Lung (tissue), 12 donors: ENCODE measurements around the gene HMGB2. TPM values are rescaled to one million over a fixed set of nuclear protein-coding genes. Genes with fewer than 3 reads are reported as not detected.

Source experiments
- ATAC-seq: fragments of 200-7000 bp; cut with Tn5 transposase; one replicate; pipeline ENCODE4 v1.9.1; 2020; ENCODE audit warnings: moderate number of reproducible peaks; ENCODE audit not compliant: insufficient read depth, low FRiP score
- DNase-seq, 3 donors: peaks; one replicate each; pipeline ENCODE4 v3.0.0-alpha.2; 2013 to 2017
- H3K27ac ChIP-seq, 2 donors: one replicate each; pipeline ENCODE4 v1.5.1; 2013; ENCODE audit warnings: mild to moderate bottlenecking in 2 of 2, moderate library complexity in 2 of 2, control low read depth in 1 of 2, inconsistent platforms in 1 of 2, low read depth in 1 of 2, low read length in 1 of 2
- H3K27me3 ChIP-seq, 3 donors: one replicate each; pipeline ENCODE4 v1.5.1; 2013; ENCODE audit warnings: low read length in 2 of 3; ENCODE audit not compliant: control insufficient read depth in 3 of 3, insufficient read depth in 3 of 3
- H3K36me3 ChIP-seq, 4 donors: one replicate each; pipeline ENCODE4 v1.5.1; 2013; ENCODE audit warnings: low read length in 4 of 4, mild to moderate bottlenecking in 1 of 4, moderate library complexity in 1 of 4; ENCODE audit not compliant: control insufficient read depth in 4 of 4, insufficient read depth in 4 of 4
- H3K4me1 ChIP-seq, 5 donors: one replicate each; pipeline ENCODE4 v1.5.1; 2013; ENCODE audit warnings: low read length in 5 of 5, mild to moderate bottlenecking in 2 of 5, moderate library complexity in 1 of 5; ENCODE audit not compliant: control insufficient read depth in 5 of 5, insufficient read depth in 5 of 5
- H3K4me3 ChIP-seq: one replicate; pipeline ENCODE4 v1.5.1; 2013; ENCODE audit warnings: mild to moderate bottlenecking, control low read depth, moderate library complexity
- H3K9ac ChIP-seq, 2 donors: one replicate each; pipeline ENCODE4 v1.5.1; 2013; ENCODE audit warnings: low read length in 2 of 2, control low read depth in 1 of 2; ENCODE audit not compliant: insufficient read depth in 1 of 2
- H3K9me3 ChIP-seq, 4 donors: one replicate each; pipeline ENCODE4 v1.5.1; 2013; ENCODE audit warnings: low read length in 3 of 4, mild to moderate bottlenecking in 1 of 4, moderate library complexity in 1 of 4; ENCODE audit not compliant: control insufficient read depth in 4 of 4, insufficient read depth in 3 of 4
- WGBS, 2 donors: extraction: QIAGEN DNeasy Blood & Tissue Kit; methylation state at CpG; one replicate each; pipeline ENCODE4 v1.1.7; 2013; 5-methylcytosine and 5-hydroxymethylcytosine counted together
- polyA plus RNA-seq, 2 donors: library from polyadenylated mRNA; stranded (reverse); fragments of 200-250 nt; gene quantifications; one replicate each; pipeline ENCODE4 v1.2.1, GENCODE V29; 2013
- total RNA-seq, 2 donors: library from RNA; depleted of rRNA in 1 of 2; stranded (reverse); fragments of >200 nt in 1 of 2; gene quantifications; one replicate each; pipeline ENCODE4 v1.2.1, GENCODE V29; 2014 to 2021
- TF ChIP-seq, protein P1 (sequence below): IDR thresholded peaks from 2 replicates; pipeline ENCODE4 v1.5.1; 2012; ENCODE audit warnings: mild to moderate bottlenecking; ENCODE audit errors: control extremely low read depth, extremely low read depth
- donor health status: control.
- donor health status: control.
- donor health status: Bipolar disorder and iron deficiency.
- donor health status: healthy.
- donor health status: DM: yes; HTN: yes; CAD: no.

HMGB2 gene
- total and polyA plus RNA-seq, 4 donors, result 57.9 to 187 (median 105) TPM

DNA sequence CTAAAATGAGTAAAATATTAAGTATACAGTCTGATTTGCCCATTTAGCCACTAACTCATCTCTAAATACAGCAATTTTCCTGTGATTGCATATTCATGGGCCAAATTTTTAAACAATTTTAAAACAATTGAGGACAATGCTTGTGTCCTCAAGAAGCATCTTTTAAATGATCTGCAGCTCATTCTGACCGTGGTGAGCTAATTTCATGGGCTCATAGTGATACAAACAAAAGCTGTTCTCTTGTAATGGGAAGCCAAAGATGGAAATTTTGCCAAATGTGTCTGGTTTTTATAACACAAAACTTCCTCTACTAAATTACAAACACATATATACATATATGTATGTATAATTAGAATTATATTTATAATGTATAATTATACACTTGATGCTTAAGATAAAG, 39.7 kb downstream of the HMGB2 start:
- TF ChIP-seq, protein P1, sequence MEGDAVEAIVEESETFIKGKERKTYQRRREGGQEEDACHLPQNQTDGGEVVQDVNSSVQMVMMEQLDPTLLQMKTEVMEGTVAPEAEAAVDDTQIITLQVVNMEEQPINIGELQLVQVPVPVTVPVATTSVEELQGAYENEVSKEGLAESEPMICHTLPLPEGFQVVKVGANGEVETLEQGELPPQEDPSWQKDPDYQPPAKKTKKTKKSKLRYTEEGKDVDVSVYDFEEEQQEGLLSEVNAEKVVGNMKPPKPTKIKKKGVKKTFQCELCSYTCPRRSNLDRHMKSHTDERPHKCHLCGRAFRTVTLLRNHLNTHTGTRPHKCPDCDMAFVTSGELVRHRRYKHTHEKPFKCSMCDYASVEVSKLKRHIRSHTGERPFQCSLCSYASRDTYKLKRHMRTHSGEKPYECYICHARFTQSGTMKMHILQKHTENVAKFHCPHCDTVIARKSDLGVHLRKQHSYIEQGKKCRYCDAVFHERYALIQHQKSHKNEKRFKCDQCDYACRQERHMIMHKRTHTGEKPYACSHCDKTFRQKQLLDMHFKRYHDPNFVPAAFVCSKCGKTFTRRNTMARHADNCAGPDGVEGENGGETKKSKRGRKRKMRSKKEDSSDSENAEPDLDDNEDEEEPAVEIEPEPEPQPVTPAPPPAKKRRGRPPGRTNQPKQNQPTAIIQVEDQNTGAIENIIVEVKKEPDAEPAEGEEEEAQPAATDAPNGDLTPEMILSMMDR, result no peak
- Histone ChIP-seq H3K9me3 (peaks cover 0 to 3% (median 0%) of the 10 kb centered on the region in 4 donors), H3K9ac (no peak overlapping the region), H3K27me3 (no peaks in the 10 kb centered on the region), H3K27ac (no peak overlapping the region), H3K36me3 (peaks cover 0 to 8% (median 0%) of the 10 kb centered on the region in 4 donors), H3K4me3 (no peak overlapping the region), H3K4me1 (peaks cover 0 to 5% (median 0%) of the 10 kb centered on the region in 5 donors)
- 92 to 93% methylated on average over 1 of the region's 1 CpG for whole genome bisulfite sequencing, 2 donors
- ATAC-seq (no peak), DNase-seq (no peak)

DNA sequence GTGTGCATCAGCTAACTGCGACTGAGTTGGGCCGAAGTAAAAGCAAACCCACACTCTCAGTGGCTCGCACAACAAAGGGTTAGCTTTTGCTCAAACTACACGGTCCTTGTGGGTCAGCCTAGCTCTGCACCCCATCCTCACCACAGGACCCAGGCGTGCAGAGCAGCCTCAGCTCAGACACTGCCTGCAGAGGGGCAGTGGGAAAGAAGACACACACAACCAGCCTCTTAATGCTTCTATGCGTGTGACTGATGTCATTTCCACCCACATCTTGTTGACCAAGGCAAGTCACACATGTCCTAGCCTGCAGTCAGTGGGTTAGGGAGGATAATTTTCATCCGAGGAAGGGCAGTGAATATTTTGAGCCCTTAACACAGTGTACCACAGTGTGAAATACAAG, 40.5 kb downstream of the HMGB2 start:
- TF ChIP-seq, protein P1, result no peak
- 90 to 91% methylated on average over 7 of the region's 7 CpGs for WGBS, 2 donors
- Histone ChIP-seq H3K27me3 (no peaks in the 10 kb centered on the region), H3K9ac (no peak overlapping the region), H3K27ac (no peak overlapping the region), H3K4me1 (peaks cover 0 to 5% (median 1%) of the 10 kb centered on the region in 5 donors), H3K4me3 (no peak overlapping the region), H3K36me3 (peaks cover 0 to 8% (median 0%) of the 10 kb centered on the region in 4 donors), H3K9me3 (peaks cover 0 to 3% (median 0%) of the 10 kb centered on the region in 4 donors)
- ATAC-seq (no peak), DNase-seq (no peak)

DNA sequence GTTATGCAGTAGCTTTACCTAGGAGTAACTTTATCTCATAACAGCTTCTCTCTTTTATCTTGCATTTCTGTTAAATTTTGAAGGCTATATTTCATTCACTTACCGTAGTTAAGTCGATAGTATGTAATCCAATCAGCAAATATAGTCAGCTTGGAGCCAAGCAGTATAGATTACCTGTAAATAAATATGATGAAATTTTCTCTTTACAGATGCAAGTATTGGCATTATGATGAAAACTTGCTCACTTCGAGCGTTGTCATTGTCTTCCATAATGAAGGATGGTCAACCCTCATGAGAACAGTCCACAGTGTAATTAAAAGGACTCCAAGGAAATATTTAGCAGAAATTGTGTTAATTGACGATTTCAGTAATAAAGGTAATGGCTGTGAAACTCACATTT, 42.3 kb downstream of the HMGB2 start:
- peaks cover 0 to 5% (median 0%) of the 10 kb centered on the region in 4 donors for H3K36me3 ChIP-seq
- ATAC-seq (no peak), DNase-seq (no peak)
- no peak overlapping the region for H3K27ac ChIP-seq
- peaks cover 0 to 6% (median 2%) of the 10 kb centered on the region in 4 donors for H3K9me3 ChIP-seq
- TF ChIP-seq, protein P1, result no peak
- no peaks in the 10 kb centered on the region for H3K27me3 ChIP-seq
- H3K4me3 ChIP-seq, result no peak overlapping the region
- peaks cover 0 to 7% (median 1%) of the 10 kb centered on the region in 5 donors for H3K4me1 ChIP-seq
- no peak overlapping the region for H3K9ac ChIP-seq
- whole genome bisulfite sequencing, 2 donors, result 98% methylated on average over 5 of the region's 5 CpGs

DNA sequence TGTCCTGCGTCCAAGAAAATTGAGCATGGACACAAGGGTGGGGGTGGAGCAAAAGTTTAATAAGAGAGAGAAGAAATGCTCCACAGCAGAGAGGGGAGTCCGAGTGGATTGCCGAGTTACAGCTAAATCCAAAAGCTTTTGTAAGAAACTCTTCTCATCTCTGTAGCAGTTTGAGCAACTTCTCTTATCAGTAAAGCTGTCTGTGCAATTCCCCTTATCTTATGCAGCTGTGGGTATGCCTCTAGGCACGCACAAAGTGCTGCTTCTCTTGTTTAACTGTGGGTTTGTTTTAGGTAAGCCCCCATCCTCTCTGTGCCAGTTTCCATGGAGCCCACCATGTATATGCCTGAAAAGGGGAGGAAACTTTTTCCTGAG, 44.8 kb downstream of the HMGB2 start:
- DNase-seq (peak; percentile 28 to 51 (median 43)), ATAC-seq (no peak)
- Histone ChIP-seq H3K4me1 (peaks cover 0 to 7% (median 1%) of the 10 kb centered on the region in 5 donors), H3K27me3 (no peaks in the 10 kb centered on the region), H3K9ac (no peak overlapping the region), H3K36me3 (peaks cover 0 to 3% (median 0%) of the 10 kb centered on the region in 4 donors), H3K27ac (peak overlapping the region in 1 of 2 donors; percentile 4), H3K4me3 (no peak overlapping the region), H3K9me3 (peaks cover 0 to 16% (median 9%) of the 10 kb centered on the region in 4 donors)
- TF ChIP-seq, protein P1, result no peak
- WGBS, 2 donors, result 44 to 53% methylated on average over 4 of the region's 4 CpGs
